Nephron progenitor cell (in vitro differentiated cells): Measurements from ENCODE around the gene IRAK1BP1.

Experiments used
- DNase-seq: peaks from one replicate; pipeline ENCODE4 v3.0.0; 2021
- H3K27ac Mint-ChIP-seq: 2 replicates; pipeline ENCODE4 v1.8.0; 2021; ENCODE audit warnings: mild to moderate bottlenecking, moderate library complexity, mixed read lengths
- H3K27me3 Mint-ChIP-seq: 2 replicates; pipeline ENCODE4 v1.8.0; 2021; ENCODE audit warnings: mild to moderate bottlenecking, low read depth, mixed read lengths; ENCODE audit not compliant: poor library complexity
- H3K36me3 Mint-ChIP-seq: 2 replicates; pipeline ENCODE4 v1.8.0; 2021; ENCODE audit warnings: low read depth, mixed read lengths
- H3K4me1 Mint-ChIP-seq: 2 replicates; pipeline ENCODE4 v1.8.0; 2021; ENCODE audit warnings: mixed read lengths
- H3K4me3 Mint-ChIP-seq: 2 replicates; pipeline ENCODE4 v1.8.0; 2021; ENCODE audit warnings: mild to moderate bottlenecking, moderate library complexity, mixed read lengths
- H3K9me3 Mint-ChIP-seq: 2 replicates; pipeline ENCODE4 v1.8.0; 2021; ENCODE audit warnings: mild to moderate bottlenecking, moderate library complexity, mixed read lengths
- TF ChIP-seq, protein P1 (sequence below): fragments of 200-600 bp; sonication (generic); IDR thresholded peaks from 2 replicates; pipeline ENCODE4 v1.5.0; 2021; ENCODE audit warnings: antibody characterized with exemption

IRAK1BP1 gene

DNA sequence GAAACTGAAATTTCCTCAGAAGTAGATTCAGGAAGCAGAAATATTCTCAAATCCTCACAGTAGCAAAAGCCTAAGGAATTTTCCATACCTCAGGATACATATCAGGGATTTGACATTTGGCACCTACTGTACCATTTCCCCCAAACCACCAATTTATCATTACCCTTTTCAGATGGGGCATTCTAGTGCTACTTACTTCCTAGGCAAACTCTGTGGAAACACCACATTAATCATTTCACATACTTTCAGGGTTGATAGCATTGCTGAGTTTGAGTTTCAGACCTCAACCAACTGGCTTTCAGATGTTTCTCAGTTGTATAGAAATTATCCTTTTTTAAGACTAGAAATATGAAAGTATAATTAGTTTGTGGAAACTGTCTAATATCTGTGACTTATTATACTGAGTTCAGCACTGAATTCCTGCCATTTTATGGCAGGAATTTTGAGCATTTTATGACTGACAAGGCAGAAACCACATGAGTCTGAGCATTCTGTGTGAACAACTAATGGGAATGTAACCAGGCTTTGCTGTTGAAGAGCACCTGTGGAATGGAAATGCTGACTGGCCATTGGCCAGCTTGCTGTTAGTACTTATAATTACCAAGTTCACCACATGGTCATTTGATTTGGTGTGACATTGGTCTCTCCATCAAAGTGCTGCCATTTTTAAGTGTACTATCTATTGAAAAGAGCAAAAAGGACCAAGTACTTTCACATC is 35.1 kb upstream of the IRAK1BP1 start:
- TF ChIP-seq, protein P1, sequence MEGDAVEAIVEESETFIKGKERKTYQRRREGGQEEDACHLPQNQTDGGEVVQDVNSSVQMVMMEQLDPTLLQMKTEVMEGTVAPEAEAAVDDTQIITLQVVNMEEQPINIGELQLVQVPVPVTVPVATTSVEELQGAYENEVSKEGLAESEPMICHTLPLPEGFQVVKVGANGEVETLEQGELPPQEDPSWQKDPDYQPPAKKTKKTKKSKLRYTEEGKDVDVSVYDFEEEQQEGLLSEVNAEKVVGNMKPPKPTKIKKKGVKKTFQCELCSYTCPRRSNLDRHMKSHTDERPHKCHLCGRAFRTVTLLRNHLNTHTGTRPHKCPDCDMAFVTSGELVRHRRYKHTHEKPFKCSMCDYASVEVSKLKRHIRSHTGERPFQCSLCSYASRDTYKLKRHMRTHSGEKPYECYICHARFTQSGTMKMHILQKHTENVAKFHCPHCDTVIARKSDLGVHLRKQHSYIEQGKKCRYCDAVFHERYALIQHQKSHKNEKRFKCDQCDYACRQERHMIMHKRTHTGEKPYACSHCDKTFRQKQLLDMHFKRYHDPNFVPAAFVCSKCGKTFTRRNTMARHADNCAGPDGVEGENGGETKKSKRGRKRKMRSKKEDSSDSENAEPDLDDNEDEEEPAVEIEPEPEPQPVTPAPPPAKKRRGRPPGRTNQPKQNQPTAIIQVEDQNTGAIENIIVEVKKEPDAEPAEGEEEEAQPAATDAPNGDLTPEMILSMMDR, result no peak
- H3K4me1 Mint-ChIP-seq, result no peaks in the 10 kb centered on the region
- no peaks in the 10 kb centered on the region for H3K36me3 Mint-ChIP-seq
- no peaks in the 10 kb centered on the region for H3K9me3 Mint-ChIP-seq
- DNase-seq, result no peak
- H3K27me3 Mint-ChIP-seq, result no peaks in the 10 kb centered on the region
- no peak overlapping the region for H3K27ac Mint-ChIP-seq
- H3K4me3 Mint-ChIP-seq, result no peak overlapping the region

DNA sequence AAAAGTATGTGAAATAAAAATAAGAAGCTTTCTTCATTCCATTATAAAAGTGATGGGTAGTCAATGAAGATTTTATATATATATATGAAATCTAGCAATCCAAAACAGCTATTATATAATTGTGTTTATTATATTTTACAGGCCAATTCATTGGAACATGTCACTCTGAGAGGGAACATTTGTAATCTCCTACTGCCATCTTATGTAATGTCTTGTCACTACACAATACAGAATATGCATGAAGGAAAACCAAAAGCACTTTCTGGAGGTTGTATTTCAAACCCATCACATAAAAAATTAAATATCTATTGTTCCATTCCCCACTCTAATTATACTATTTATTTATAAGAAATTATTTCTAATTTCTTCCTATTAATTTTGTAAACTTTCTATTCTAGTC is 31.5 kb upstream of the IRAK1BP1 start:
- Mint-ChIP-seq H3K36me3 (no peaks in the 10 kb centered on the region), H3K27me3 (no peaks in the 10 kb centered on the region), H3K27ac (no peak overlapping the region), H3K4me3 (no peak overlapping the region), H3K9me3 (no peaks in the 10 kb centered on the region), H3K4me1 (no peaks in the 10 kb centered on the region)
- TF ChIP-seq, protein P1, result no peak
- DNase-seq, result no peak

DNA sequence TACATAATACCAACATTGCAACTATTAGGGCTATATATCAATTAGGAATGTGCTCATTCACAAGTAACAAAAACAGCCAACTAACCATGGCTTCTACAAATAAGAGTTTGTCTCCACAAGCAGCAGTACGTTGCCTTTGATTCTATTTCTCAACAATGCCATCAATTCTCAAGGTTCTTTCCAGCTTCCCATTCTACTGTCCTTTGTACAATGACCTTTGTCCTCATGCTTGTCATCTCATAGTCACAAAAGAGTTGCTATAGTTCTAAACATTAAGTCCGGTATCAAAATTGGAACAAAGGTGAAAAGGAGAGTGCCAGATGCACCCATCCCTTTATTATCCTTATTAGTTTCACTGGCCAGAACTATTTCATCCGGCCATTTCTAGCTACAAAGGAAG is 30.8 kb upstream of the IRAK1BP1 start:
- H3K4me3 Mint-ChIP-seq, result no peak overlapping the region
- H3K9me3 Mint-ChIP-seq, result no peaks in the 10 kb centered on the region
- no peaks in the 10 kb centered on the region for H3K4me1 Mint-ChIP-seq
- H3K27me3 Mint-ChIP-seq, result no peaks in the 10 kb centered on the region
- no peak overlapping the region for H3K27ac Mint-ChIP-seq
- no peaks in the 10 kb centered on the region for H3K36me3 Mint-ChIP-seq
- TF ChIP-seq, protein P1, result no peak
- no peak for DNase-seq

DNA sequence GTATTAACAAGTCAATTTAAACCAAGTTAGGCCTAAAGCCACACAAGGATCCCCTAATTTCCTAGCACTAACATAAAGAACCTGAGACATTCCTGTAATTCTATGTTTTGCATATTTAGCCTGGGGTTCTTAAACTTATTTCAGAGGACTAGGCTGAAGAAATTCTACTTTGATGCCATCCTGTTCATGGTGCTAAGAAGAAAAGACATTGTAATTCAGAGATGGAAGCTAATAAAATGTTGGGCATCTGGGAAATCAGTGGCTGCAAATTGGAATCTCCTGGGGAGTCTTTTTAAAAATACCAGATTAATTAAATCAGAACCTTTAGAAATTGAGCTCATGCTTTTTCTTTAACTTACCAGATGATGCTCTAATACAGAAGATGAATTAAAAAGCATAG is 26.2 kb upstream of the IRAK1BP1 start:
- Mint-ChIP-seq H3K27me3 (no peaks in the 10 kb centered on the region), H3K27ac (no peak overlapping the region), H3K9me3 (no peaks in the 10 kb centered on the region), H3K4me3 (no peak overlapping the region), H3K4me1 (no peaks in the 10 kb centered on the region), H3K36me3 (no peaks in the 10 kb centered on the region)
- no peak for DNase-seq
- TF ChIP-seq, protein P1, result no peak

DNA sequence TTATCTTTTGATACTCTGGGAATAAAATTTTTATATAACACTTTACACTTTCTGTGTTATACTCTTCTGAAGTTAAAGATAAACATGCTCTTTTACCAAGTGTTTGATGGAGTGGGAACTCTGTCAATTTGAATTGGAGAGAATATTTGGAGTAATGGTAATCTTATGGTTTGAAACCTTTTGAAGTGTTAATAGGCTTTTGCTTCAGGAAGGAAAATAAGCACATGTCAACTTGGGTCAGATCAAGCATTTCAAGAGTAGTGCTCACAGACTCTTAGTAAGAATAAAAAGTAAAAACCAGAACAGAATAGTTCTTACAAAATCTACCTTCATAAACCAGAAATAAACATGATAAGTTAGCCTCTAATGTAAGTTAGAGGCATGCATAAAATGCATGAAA is 24.4 kb upstream of the IRAK1BP1 start:
- no peak overlapping the region for H3K4me3 Mint-ChIP-seq
- no peak for DNase-seq
- TF ChIP-seq, protein P1, result no peak
- H3K36me3 Mint-ChIP-seq, result no peaks in the 10 kb centered on the region
- H3K4me1 Mint-ChIP-seq, result no peaks in the 10 kb centered on the region
- no peaks in the 10 kb centered on the region for H3K27me3 Mint-ChIP-seq
- H3K9me3 Mint-ChIP-seq, result no peaks in the 10 kb centered on the region
- H3K27ac Mint-ChIP-seq, result no peak overlapping the region

DNA sequence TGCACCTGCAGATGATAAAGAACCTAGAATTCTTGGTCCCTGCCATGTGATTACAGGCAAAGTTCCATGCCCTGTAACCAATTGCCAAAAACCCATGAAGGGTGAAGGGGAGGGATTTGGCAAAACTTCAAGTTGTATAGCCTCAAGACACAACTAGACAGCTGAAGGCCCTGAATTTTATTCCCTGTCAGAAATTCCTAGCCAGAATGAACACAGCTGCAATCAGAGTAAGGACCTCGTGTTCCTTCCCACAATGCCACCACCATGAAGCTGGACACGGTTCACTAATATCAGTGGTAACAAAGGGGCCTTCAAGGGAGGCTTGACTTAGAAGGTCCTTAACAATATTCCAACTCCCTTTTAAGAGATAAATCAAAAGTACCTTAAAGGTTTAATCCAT is 22.5 kb upstream of the IRAK1BP1 start:
- Mint-ChIP-seq H3K4me1 (no peaks in the 10 kb centered on the region), H3K36me3 (peaks cover 9% of the 10 kb centered on the region), H3K27me3 (no peaks in the 10 kb centered on the region), H3K27ac (no peak overlapping the region), H3K4me3 (no peak overlapping the region), H3K9me3 (no peaks in the 10 kb centered on the region)
- TF ChIP-seq, protein P1, result no peak
- DNase-seq, result no peak
